A549 (cell line): ENCODE measurements around the gene UNC5CL. TPM values are rescaled to one million over a fixed set of nuclear protein-coding genes. Genes with fewer than 3 reads are reported as not detected.

Experiments
- polyA plus RNA-seq, 4 experiments: library from polyadenylated mRNA; depleted of rRNA in 3 of 4; stranded (reverse); fragments of >200 nt; fragmentation: RNase III in 1 of 4; extraction: RNeasy Plus Mini Kit Qiagen cat#74134 plus additional on column Dnase treatment in 1 of 4; gene quantifications; 2 replicates in 3 of 4; 3 replicates in 1 of 4; pipeline ENCODE4 v1.2.3, GENCODE V29; 2011 to 2017

The UNC5CL gene
- polyA plus RNA-seq, 2 of the 4 experiments (the other 2 are of a cell fraction), result 1.1 to 2.8 TPM

Other genes starting within 250 kb of the UNC5CL start
- gene TSPO2, start 3.2 kb upstream of the UNC5CL start, polyA plus RNA-seq (2011; rRNA removed), result not detected in 2 replicates
- not detected in 3 replicates for gene TSPO2, start 3.2 kb upstream of the UNC5CL start, polyA plus RNA-seq (2017; fragmentation: RNase III; extraction: RNeasy Plus Mini Kit Qiagen cat#74134 plus additional on column Dnase treatment)
- gene APOBEC2, start 14.0 kb upstream of the UNC5CL start, polyA plus RNA-seq (2011; rRNA removed), result not detected in 2 replicates
- gene APOBEC2, start 14.0 kb upstream of the UNC5CL start, polyA plus RNA-seq (2017; fragmentation: RNase III; extraction: RNeasy Plus Mini Kit Qiagen cat#74134 plus additional on column Dnase treatment), result not detected in 3 replicates
- 15.6 and 21.4 TPM in 2 replicates for gene OARD1, start 33.1 kb upstream of the UNC5CL start, polyA plus RNA-seq (2011; rRNA removed)
- gene OARD1, start 33.1 kb upstream of the UNC5CL start, polyA plus RNA-seq (2017; fragmentation: RNase III; extraction: RNeasy Plus Mini Kit Qiagen cat#74134 plus additional on column Dnase treatment), result 26.2 to 28.5 TPM (median 26.4 TPM) in 3 replicates
- 11.2 and 19.2 TPM in 2 replicates for gene NFYA, start 33.8 kb upstream of the UNC5CL start, polyA plus RNA-seq (2011; rRNA removed)
- 15.7 to 17.0 TPM (median 16.2 TPM) in 3 replicates for gene NFYA, start 33.8 kb upstream of the UNC5CL start, polyA plus RNA-seq (2017; fragmentation: RNase III; extraction: RNeasy Plus Mini Kit Qiagen cat#74134 plus additional on column Dnase treatment)
- gene TREML1, start 115.1 kb upstream of the UNC5CL start, polyA plus RNA-seq (2011; rRNA removed), result not detected in 2 replicates
- not detected in 3 replicates for gene TREML1, start 115.1 kb upstream of the UNC5CL start, polyA plus RNA-seq (2017; fragmentation: RNase III; extraction: RNeasy Plus Mini Kit Qiagen cat#74134 plus additional on column Dnase treatment)
- not detected in 2 replicates for gene TREM2, start 123.9 kb upstream of the UNC5CL start, polyA plus RNA-seq (2011; rRNA removed)
- gene TREM2, start 123.9 kb upstream of the UNC5CL start, polyA plus RNA-seq (2017; fragmentation: RNase III; extraction: RNeasy Plus Mini Kit Qiagen cat#74134 plus additional on column Dnase treatment), result not detected in 3 replicates
- not detected in 2 replicates for gene TREML2, start 161.9 kb upstream of the UNC5CL start, polyA plus RNA-seq (2011; rRNA removed)
- not detected in 3 replicates for gene TREML2, start 161.9 kb upstream of the UNC5CL start, polyA plus RNA-seq (2017; fragmentation: RNase III; extraction: RNeasy Plus Mini Kit Qiagen cat#74134 plus additional on column Dnase treatment)
- gene TREML4, start 189.1 kb upstream of the UNC5CL start, polyA plus RNA-seq (2011; rRNA removed), result not detected in 2 replicates
- not detected in 3 replicates for gene TREML4, start 189.1 kb upstream of the UNC5CL start, polyA plus RNA-seq (2017; fragmentation: RNase III; extraction: RNeasy Plus Mini Kit Qiagen cat#74134 plus additional on column Dnase treatment)
- gene TREM1, start 247.5 kb upstream of the UNC5CL start, polyA plus RNA-seq (2011; rRNA removed), result not detected in 2 replicates
- gene TREM1, start 247.5 kb upstream of the UNC5CL start, polyA plus RNA-seq (2017; fragmentation: RNase III; extraction: RNeasy Plus Mini Kit Qiagen cat#74134 plus additional on column Dnase treatment), result not detected in 3 replicates